Epidermal melanocyte (primary cell): ENCODE data around the gene DGKH.
A peak's percentile ranks its signal among the peaks of the same experiment; 100 is the strongest.
"Not testable (repeated sequence)": the region's sequence is repeated elsewhere in the genome, so short reads cannot be mapped to it uniquely, and the experiment has no call there.

Experiments used
- DNase-seq: peaks from one replicate; pipeline ENCODE4 v3.0.0; 2011; ENCODE audit warnings: low spot score; ENCODE audit not compliant: insufficient read length

DGKH gene

GRCh38 chr13:42226759-42227158 is 178.3 kb downstream of the DGKH start:
- not testable (repeated sequence) for DNase-seq

- no peak for DNase-seq
These were observed 180.1 kb downstream of the DGKH start for GRCh38 chr13:42228527-42228926.

- no peak for DNase-seq
These were observed 180.8 kb downstream of the DGKH start for GRCh38 chr13:42229287-42229686.

- DNase-seq: no peak
These were observed 184.2 kb downstream of the DGKH start for GRCh38 chr13:42232671-42233070.

- DNase-seq: no peak
These were observed 185.3 kb downstream of the DGKH start for GRCh38 chr13:42233726-42234125.

- DNase-seq: no peak
These were observed 190.7 kb downstream of the DGKH start for GRCh38 chr13:42239161-42239560.

GRCh38 chr13:42239644-42240043 is 191.2 kb downstream of the DGKH start:
- no peak for DNase-seq

GRCh38 chr13:42246541-42246940 is 198.1 kb downstream of the DGKH start:
- DNase-seq: no peak

- no peak for DNase-seq
These were observed 199.4 kb downstream of the DGKH start for GRCh38 chr13:42247883-42248282.

- no peak for DNase-seq
These were observed 207.4 kb downstream of the DGKH start for GRCh38 chr13:42255886-42256285.

GRCh38 chr13:42258747-42259146 is 210.3 kb downstream of the DGKH start:
- no peak for DNase-seq

- no peak for DNase-seq
These were observed 211.1 kb downstream of the DGKH start for GRCh38 chr13:42259515-42259914.

- DNase-seq: no peak
These were observed 212.6 kb downstream of the DGKH start for GRCh38 chr13:42260903-42261654.

- no peak for DNase-seq
These were observed 218.0 kb downstream of the DGKH start for GRCh38 chr13:42266473-42266872.

- no peak for DNase-seq
These were observed 221.9 kb downstream of the DGKH start for GRCh38 chr13:42270160-42270856.

- no peak for DNase-seq
These were observed 222.4 kb downstream of the DGKH start for GRCh38 chr13:42270857-42271215.

GRCh38 chr13:42271337-42272114 is 223.1 kb downstream of the DGKH start:
- peak; percentile 80 for DNase-seq

GRCh38 chr13:42272115-42272803 is 223.8 kb downstream of the DGKH start, which contains the start of gene AKAP11:
TSS of gene AKAP11 (plus strand) at chr13:42272152. CDS start at chr13:42286349, 14,197 bp downstream.
- no peak for DNase-seq

- no peak for DNase-seq
These were observed 224.3 kb downstream of the DGKH start for GRCh38 chr13:42272804-42273175.

GRCh38 chr13:42274386-42275097 is 226.1 kb downstream of the DGKH start:
- DNase-seq: no peak

GRCh38 chr13:42275098-42275471 is 226.6 kb downstream of the DGKH start:
- DNase-seq: no peak
